OCI-LY1 (cell line): ENCODE results near the gene RYR1.

Source experiments
- H2AFZ ChIP-seq: fragments of 200-600 bp; sonication (generic), shearing (Covaris generic); 2 replicates; pipeline ENCODE4 v1.6.0; 2014; ENCODE audit warnings: antibody characterized with exemption, mild to moderate bottlenecking, low read length
- H3F3A ChIP-seq: fragments of 200-600 bp; sonication (generic), shearing (Covaris generic); 2 replicates; pipeline ENCODE4 v1.6.0; 2014; ENCODE audit warnings: mild to moderate bottlenecking, antibody characterized with exemption, low read length, moderate library complexity; ENCODE audit not compliant: insufficient read depth
- H3K27ac ChIP-seq: fragments of 200-600 bp; sonication (generic); 2 replicates; pipeline ENCODE4 v1.5.1; 2014; ENCODE audit warnings: low read length, mixed run types, mild to moderate bottlenecking, low read depth; ENCODE audit not compliant: poor library complexity, severe bottlenecking
- H3K27me3 ChIP-seq: fragments of 200-600 bp; sonication (generic); 2 replicates; pipeline ENCODE4 v1.6.0; 2014; ENCODE audit warnings: antibody characterized with exemption, mild to moderate bottlenecking, low read length, moderate library complexity; ENCODE audit not compliant: insufficient read depth
- H3K36me3 ChIP-seq: fragments of 200-600 bp; sonication (generic); 2 replicates; pipeline ENCODE4 v1.6.1; 2014; ENCODE audit warnings: mild to moderate bottlenecking, antibody characterized with exemption, low read length, moderate library complexity, mixed read lengths; ENCODE audit not compliant: insufficient read depth
- H3K4me1 ChIP-seq: fragments of 200-600 bp; sonication (generic); 2 replicates; pipeline ENCODE4 v1.5.1; 2014; ENCODE audit warnings: mild to moderate bottlenecking, low read length, moderate library complexity; ENCODE audit not compliant: insufficient read depth, severe bottlenecking
- H3K4me2 ChIP-seq: fragments of 200-600 bp; sonication (generic), shearing (Covaris generic); 2 replicates; pipeline ENCODE4 v1.6.1; 2014; ENCODE audit warnings: low read length
- H3K4me3 ChIP-seq: fragments of 200-600 bp; sonication (generic); 2 replicates; pipeline ENCODE4 v1.5.1; 2014; ENCODE audit warnings: low read length, low read depth, mild to moderate bottlenecking, mixed read lengths; ENCODE audit not compliant: poor library complexity, severe bottlenecking
- H3K79me2 ChIP-seq: fragments of 200-600 bp; shearing (Covaris generic); 2 replicates; pipeline ENCODE4 v1.6.1; 2016; ENCODE audit warnings: mixed run types, low read length, mixed read lengths; ENCODE audit not compliant: insufficient read depth
- H3K9ac ChIP-seq: fragments of 200-600 bp; sonication (generic), shearing (Covaris generic); 2 replicates; pipeline ENCODE4 v1.6.1; 2014; ENCODE audit warnings: mild to moderate bottlenecking, low read length, mixed read lengths
- H3K9me2 ChIP-seq: fragments of 200-600 bp; sonication (generic), shearing (Covaris generic); 2 replicates; pipeline ENCODE4 v1.6.1; 2014; ENCODE audit warnings: low read depth, mild to moderate bottlenecking, low read length, mixed read lengths
- H3K9me3 ChIP-seq: fragments of 200-600 bp; shearing (Covaris generic); 2 replicates; pipeline ENCODE4 v1.6.1; 2014; ENCODE audit warnings: low read length, mixed read lengths
- H4K20me1 ChIP-seq: fragments of 200-600 bp; sonication (generic), shearing (Covaris generic); 2 replicates; pipeline ENCODE4 v1.6.0; 2016; ENCODE audit warnings: mild to moderate bottlenecking, low read length; ENCODE audit not compliant: insufficient read depth
- EZH2 ChIP-seq: fragments of 200-600 bp; sonication (generic), shearing (Covaris generic); IDR thresholded peaks from 2 replicates; pipeline ENCODE4 v1.8.0; 2017; ENCODE audit warnings: borderline replicate concordance, mixed run types, mild to moderate bottlenecking, antibody characterized with exemption, low read length, moderate library complexity, mixed read lengths
- TF ChIP-seq, protein P1 (sequence below): fragments of 200-600 bp; sonication (generic), shearing (Covaris generic); IDR thresholded peaks from 2 replicates; pipeline ENCODE4 v1.5.1; 2017; ENCODE audit warnings: mild to moderate bottlenecking, antibody characterized with exemption, low read length, moderate library complexity, mixed read lengths

Gene RYR1

DNA sequence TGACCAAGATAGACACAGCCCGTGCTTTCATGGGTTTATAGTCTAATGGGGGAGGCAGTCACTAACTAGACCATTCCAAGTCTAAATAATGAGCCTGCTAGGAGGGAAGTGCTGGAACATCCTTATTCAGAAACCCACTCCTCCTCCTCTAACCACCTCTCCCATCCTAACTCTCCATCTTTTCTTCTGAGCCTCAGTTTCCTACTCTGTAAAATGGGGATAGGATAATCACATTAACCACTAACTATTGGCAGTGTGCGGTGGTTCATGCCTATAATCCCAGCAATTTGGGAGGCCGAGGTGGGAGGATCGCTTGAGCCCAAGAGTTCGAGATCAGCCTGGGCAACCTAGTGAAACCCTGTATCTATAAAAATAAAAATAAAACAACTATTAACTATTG is 115.6 kb downstream of the RYR1 start:
- H3K27ac ChIP-seq = no peak overlapping the region
- H3K4me3 ChIP-seq = no peak overlapping the region
- no peak overlapping the region for H2AFZ ChIP-seq
- no peak overlapping the region for H3K9ac ChIP-seq
- no peak for TF ChIP-seq EZH2
- TF ChIP-seq, protein P1, sequence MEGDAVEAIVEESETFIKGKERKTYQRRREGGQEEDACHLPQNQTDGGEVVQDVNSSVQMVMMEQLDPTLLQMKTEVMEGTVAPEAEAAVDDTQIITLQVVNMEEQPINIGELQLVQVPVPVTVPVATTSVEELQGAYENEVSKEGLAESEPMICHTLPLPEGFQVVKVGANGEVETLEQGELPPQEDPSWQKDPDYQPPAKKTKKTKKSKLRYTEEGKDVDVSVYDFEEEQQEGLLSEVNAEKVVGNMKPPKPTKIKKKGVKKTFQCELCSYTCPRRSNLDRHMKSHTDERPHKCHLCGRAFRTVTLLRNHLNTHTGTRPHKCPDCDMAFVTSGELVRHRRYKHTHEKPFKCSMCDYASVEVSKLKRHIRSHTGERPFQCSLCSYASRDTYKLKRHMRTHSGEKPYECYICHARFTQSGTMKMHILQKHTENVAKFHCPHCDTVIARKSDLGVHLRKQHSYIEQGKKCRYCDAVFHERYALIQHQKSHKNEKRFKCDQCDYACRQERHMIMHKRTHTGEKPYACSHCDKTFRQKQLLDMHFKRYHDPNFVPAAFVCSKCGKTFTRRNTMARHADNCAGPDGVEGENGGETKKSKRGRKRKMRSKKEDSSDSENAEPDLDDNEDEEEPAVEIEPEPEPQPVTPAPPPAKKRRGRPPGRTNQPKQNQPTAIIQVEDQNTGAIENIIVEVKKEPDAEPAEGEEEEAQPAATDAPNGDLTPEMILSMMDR = no peak
- no peaks in the 10 kb centered on the region for H3K79me2 ChIP-seq
- no peaks in the 10 kb centered on the region for H3K9me2 ChIP-seq
- H3K4me1 ChIP-seq = peaks cover 14% of the 10 kb centered on the region
- H3F3A ChIP-seq = no peaks in the 10 kb centered on the region
- H4K20me1 ChIP-seq = no peaks in the 10 kb centered on the region
- peaks cover 5% of the 10 kb centered on the region; the same call in 1 of the 2 replicates for H3K27me3 ChIP-seq
- no peaks in the 10 kb centered on the region for H3K36me3 ChIP-seq
- H3K9me3 ChIP-seq = no peaks in the 10 kb centered on the region
- no peak overlapping the region for H3K4me2 ChIP-seq

DNA sequence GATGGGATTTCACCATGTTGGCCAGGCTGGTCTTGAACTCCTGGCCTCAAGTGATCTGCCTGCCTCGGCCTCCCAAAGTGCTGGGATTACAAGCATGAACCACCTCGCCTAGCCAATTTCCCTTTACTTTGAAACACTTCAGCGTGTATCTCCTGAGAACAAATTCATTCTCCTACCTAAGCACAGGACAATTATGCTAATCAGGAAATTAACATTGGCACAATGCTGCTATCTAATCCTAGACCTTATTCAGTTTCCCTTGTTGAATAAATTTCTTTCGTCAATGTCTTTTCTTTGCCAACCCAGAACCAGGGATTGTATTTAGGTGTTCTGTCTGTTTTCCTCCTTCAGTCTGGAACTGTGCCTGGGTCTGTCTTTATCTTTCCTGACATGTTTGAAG is 116.5 kb downstream of the RYR1 start:
- Histone ChIP-seq H3K4me3 (no peak overlapping the region), H4K20me1 (no peaks in the 10 kb centered on the region), H3K36me3 (no peaks in the 10 kb centered on the region), H3K4me2 (no peak overlapping the region), H3K4me1 (peaks cover 5% of the 10 kb centered on the region), H3K27ac (no peak overlapping the region), H3K79me2 (no peaks in the 10 kb centered on the region), H3K9ac (no peak overlapping the region), H2AFZ (no peak overlapping the region), H3K27me3 (peaks cover 5% of the 10 kb centered on the region; the same call in 1 of the 2 replicates), H3K9me3 (no peaks in the 10 kb centered on the region), H3F3A (no peaks in the 10 kb centered on the region), H3K9me2 (no peaks in the 10 kb centered on the region)
- TF ChIP-seq, protein P1 = no peak
- TF ChIP-seq EZH2 = no peak

DNA sequence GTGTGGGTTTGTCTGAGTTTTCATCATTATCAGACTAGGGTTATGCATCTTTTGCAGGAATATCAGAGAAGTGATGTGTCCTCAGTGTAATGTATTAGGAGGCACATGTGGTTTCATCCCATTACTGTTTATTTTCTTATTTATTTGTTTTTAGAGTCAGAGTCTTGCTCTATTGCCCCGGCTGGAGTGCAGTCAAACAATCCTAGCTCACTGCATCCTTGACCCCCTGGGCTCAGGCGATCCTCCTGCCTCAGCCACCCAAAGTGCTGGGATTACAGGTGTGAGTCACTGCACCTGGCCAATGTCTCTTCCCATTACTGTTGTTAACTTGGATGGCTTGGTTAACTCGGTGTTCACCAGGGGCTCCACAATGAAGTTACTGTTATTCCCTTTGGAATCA is 116.9 kb downstream of the RYR1 start:
- H3K4me2 ChIP-seq = no peak overlapping the region
- H3K79me2 ChIP-seq = no peaks in the 10 kb centered on the region
- H2AFZ ChIP-seq = no peak overlapping the region

More for the DNA sequence above, 116.9 kb downstream of the RYR1 start:
- Histone ChIP-seq H3K9ac (no peak overlapping the region), H3K27ac (no peak overlapping the region), H3K4me3 (no peak overlapping the region), H3K4me1 (peaks cover 4% of the 10 kb centered on the region), H3K9me3 (no peaks in the 10 kb centered on the region), H3K36me3 (no peaks in the 10 kb centered on the region), H3F3A (no peaks in the 10 kb centered on the region), H4K20me1 (no peaks in the 10 kb centered on the region), H3K27me3 (peaks cover 5% of the 10 kb centered on the region; the same call in 1 of the 2 replicates), H3K9me2 (no peaks in the 10 kb centered on the region)
- no peak for TF ChIP-seq EZH2
- TF ChIP-seq, protein P1 = no peak
